ENCODE data around the gene TAF8. TPM values are rescaled to one million over a fixed set of nuclear protein-coding genes. Genes with fewer than 3 reads are reported as not detected.

TAF8 gene
- total RNA-seq, 1 donor from 2014 or later, result 21.9 TPM

DNA sequence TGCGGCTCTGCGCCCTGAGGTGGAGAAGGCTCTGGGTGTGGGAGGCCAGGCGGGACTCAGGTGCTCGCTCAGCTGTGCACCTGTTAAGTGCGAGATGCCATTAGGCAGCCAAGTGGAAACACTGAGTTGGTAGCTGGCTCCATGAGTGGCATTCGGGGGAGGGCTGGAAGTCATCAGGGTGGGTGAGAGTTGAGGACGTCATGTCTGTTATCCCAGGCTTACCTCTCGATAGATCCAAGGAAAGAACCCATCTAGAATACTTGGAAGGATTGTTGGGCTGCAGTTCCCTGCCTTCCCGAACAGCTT is 41.3 kb downstream of the TAF8 start:
- Mint-ChIP-seq H3K9me3 (ENCODE audit: unreplicated experiment) (no peaks in the 10 kb centered on the region), H3K4me3 (ENCODE audit: unreplicated experiment) (no peak overlapping the region), H3K4me1 (ENCODE audit: unreplicated experiment) (no peaks in the 10 kb centered on the region), H3K27ac (ENCODE audit: unreplicated experiment) (no peak overlapping the region), H3K36me3 (ENCODE audit: low read depth, unreplicated experiment) (no peaks in the 10 kb centered on the region), H3K27me3 (ENCODE audit: unreplicated experiment) (peaks cover 6% of the 10 kb centered on the region)
- no peak for DNase-seq (ENCODE audit: low spot score)
- TF ChIP-seq, protein P1, sequence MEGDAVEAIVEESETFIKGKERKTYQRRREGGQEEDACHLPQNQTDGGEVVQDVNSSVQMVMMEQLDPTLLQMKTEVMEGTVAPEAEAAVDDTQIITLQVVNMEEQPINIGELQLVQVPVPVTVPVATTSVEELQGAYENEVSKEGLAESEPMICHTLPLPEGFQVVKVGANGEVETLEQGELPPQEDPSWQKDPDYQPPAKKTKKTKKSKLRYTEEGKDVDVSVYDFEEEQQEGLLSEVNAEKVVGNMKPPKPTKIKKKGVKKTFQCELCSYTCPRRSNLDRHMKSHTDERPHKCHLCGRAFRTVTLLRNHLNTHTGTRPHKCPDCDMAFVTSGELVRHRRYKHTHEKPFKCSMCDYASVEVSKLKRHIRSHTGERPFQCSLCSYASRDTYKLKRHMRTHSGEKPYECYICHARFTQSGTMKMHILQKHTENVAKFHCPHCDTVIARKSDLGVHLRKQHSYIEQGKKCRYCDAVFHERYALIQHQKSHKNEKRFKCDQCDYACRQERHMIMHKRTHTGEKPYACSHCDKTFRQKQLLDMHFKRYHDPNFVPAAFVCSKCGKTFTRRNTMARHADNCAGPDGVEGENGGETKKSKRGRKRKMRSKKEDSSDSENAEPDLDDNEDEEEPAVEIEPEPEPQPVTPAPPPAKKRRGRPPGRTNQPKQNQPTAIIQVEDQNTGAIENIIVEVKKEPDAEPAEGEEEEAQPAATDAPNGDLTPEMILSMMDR (IDR thresholded peaks at IDR 0.05; ENCODE audit: unreplicated experiment), result no peak

DNA sequence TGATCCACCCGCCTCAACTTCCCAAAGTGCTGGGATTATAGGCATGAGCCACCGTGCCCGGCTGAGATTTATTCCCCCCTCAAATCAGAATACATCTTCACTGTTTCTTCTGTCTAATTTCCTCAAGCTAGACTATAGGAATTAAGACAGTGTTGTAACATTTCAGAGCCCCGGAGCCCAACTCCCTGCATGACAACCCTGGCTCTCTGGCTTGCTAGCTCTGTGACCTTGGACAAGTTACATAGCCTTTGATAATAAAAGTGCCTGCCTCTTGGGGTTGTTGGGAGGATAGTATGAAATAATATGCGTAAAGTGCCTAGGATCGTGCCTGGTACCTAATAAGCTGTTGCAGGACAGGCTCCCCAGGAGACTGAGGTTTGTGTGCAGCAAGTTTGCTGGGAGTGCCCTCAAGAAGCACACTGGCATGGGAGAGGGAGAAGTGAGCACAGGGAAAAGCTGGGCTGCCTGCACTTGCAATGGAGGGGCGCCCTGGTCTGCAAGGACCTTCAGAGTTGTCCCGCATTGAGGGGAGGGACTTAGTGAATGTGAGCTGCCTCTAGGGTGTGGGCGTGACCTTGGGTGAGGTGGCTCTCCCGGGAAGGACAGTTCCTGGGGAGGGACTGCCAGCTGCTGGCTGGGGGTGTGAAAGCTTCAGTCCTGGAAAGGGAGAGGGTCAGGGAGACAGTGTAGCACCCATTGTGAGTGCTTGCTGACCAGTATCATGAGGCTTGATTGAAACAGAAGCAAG is 43.4 kb downstream of the TAF8 start:
- Mint-ChIP-seq H3K36me3 (ENCODE audit: low read depth, unreplicated experiment) (no peaks in the 10 kb centered on the region), H3K9me3 (ENCODE audit: unreplicated experiment) (no peaks in the 10 kb centered on the region), H3K27ac (ENCODE audit: unreplicated experiment) (no peak overlapping the region), H3K4me3 (ENCODE audit: unreplicated experiment) (no peak overlapping the region), H3K4me1 (ENCODE audit: unreplicated experiment) (no peaks in the 10 kb centered on the region), H3K27me3 (ENCODE audit: unreplicated experiment) (peaks cover 6% of the 10 kb centered on the region)
- TF ChIP-seq, protein P1 (IDR thresholded peaks at IDR 0.05; ENCODE audit: unreplicated experiment), result no peak
- DNase-seq (ENCODE audit: low spot score), result no peak

DNA sequence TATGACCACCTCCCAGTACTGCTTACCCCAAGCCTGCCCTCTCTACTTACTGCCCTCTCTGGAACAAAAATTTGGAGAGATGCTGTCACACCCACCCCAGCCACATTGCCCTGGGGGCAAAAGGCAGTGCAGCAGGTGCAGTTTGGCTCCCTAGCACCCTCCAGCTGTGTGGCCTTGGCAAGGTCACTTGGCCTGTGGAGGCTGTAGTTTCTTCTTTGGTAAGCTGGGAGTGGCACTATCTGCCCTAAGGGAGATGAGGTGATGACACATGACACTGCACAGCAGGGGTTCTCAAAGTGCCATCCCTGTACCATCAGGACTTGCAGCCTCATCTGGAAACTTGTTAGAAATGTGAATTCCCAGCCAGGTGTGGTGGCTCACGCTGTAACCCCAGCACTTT is 44.8 kb downstream of the TAF8 start:
- H3K36me3 Mint-ChIP-seq (ENCODE audit: low read depth, unreplicated experiment), result no peaks in the 10 kb centered on the region
- no peak for DNase-seq (ENCODE audit: low spot score)
- TF ChIP-seq, protein P1 (IDR thresholded peaks at IDR 0.05; ENCODE audit: unreplicated experiment), result no peak
- no peak overlapping the region for H3K4me3 Mint-ChIP-seq (ENCODE audit: unreplicated experiment)
- H3K27ac Mint-ChIP-seq (ENCODE audit: unreplicated experiment), result no peak overlapping the region
- H3K9me3 Mint-ChIP-seq (ENCODE audit: unreplicated experiment), result no peaks in the 10 kb centered on the region
- no peaks in the 10 kb centered on the region for H3K4me1 Mint-ChIP-seq (ENCODE audit: unreplicated experiment)
- peaks cover 6% of the 10 kb centered on the region for H3K27me3 Mint-ChIP-seq (ENCODE audit: unreplicated experiment)

DNA sequence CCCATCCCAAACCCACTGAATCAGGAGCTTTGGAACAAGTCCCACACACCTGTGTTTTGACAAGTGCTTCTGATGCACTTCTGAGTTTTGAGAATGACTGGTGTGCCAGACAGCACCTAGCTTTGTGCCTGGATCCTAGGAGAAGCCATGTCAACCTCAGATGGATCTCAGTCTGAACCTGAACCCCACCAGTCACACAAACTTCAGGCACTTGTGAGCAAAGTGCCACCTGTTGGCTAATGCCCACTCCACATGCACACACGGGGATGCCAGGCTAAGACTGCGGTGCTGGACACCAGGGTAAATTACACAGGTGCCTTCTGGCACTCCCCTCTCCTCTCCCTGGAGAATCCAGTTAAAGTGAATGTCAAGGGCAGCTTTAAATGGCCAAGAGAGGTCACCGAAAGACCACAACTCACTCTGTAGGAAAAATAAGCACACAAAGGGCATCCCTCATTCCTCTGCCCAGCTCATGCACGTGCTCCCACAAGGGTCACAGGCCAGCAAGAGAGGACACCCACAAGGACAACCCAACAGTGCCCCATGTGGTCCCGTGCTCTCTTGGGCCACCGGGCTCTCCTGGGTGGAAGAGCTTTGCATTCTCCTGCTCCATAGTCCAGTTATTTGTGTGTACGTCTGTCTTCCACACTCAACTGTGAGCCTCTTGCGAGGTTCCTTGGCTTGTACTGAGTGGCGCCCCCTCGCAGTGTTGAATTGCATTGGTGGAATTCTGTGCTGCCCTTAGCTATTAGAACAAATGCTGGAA is 45.6 kb downstream of the TAF8 start:
- no peak overlapping the region for H3K27ac Mint-ChIP-seq (ENCODE audit: unreplicated experiment)
- H3K27me3 Mint-ChIP-seq (ENCODE audit: unreplicated experiment), result peaks cover 9% of the 10 kb centered on the region
- no peak overlapping the region for H3K4me3 Mint-ChIP-seq (ENCODE audit: unreplicated experiment)
- H3K4me1 Mint-ChIP-seq (ENCODE audit: unreplicated experiment), result no peaks in the 10 kb centered on the region
- H3K36me3 Mint-ChIP-seq (ENCODE audit: low read depth, unreplicated experiment), result no peaks in the 10 kb centered on the region
- DNase-seq (ENCODE audit: low spot score), result peak; percentile 15
- TF ChIP-seq, protein P1 (IDR thresholded peaks at IDR 0.05; ENCODE audit: unreplicated experiment), result no peak
- H3K9me3 Mint-ChIP-seq (ENCODE audit: unreplicated experiment), result no peaks in the 10 kb centered on the region
